K562 (cell line): Measurements from ENCODE around the gene TMPO. TPM values are rescaled to one million over a fixed set of nuclear protein-coding genes. Genes with fewer than 3 reads are reported as not detected.

Source experiments
- ATF7 ChIP-seq: fragments of 450-650 bp; IDR thresholded peaks from 2 replicates; pipeline ENCODE4 v1.7.1; 2014; ENCODE audit warnings: mild to moderate bottlenecking, moderate library complexity
- CAMTA2 ChIP-seq: fragments of 250-450 bp; sonication (Bioruptor Pico); conservative IDR thresholded peaks from 2 replicates; pipeline ENCODE4 v1.5.1; 2022
- CBX8 ChIP-seq: fragments of 200-600 bp; sonication (generic); IDR thresholded peaks from 2 replicates; pipeline ENCODE4 v1.6.1; 2012; ENCODE audit warnings: borderline replicate concordance, mixed run types, low read depth, mild to moderate bottlenecking, moderate library complexity, mixed read lengths, low read length, control low read depth, inconsistent platforms; ENCODE audit not compliant: poor library complexity, severe bottlenecking; ENCODE audit errors: extremely low read depth
- EP400 ChIP-seq: fragments of 450-650 bp; IDR thresholded peaks from 2 replicates; pipeline ENCODE4 v1.6.1; 2017; ENCODE audit warnings: antibody characterized with exemption, mild to moderate bottlenecking, moderate library complexity
- FOXM1 ChIP-seq, 2 experiments: fragments of 450-650 bp in 1 of 2; sonication (generic) in 1 of 2; formaldehyde crosslinking in 1 of 2; IDR thresholded peaks; 2 replicates each; pipeline versions ENCODE4 v1.6.1 to v1.9.0; 2017 to 2022; ENCODE audit warnings: low read depth in 2 of 2, mild to moderate bottlenecking in 2 of 2, missing genetic modification reagents in 1 of 2, moderate library complexity in 1 of 2
- HDAC6 ChIP-seq: IDR thresholded peaks from 2 replicates; pipeline ENCODE4 v1.6.1; 2012; ENCODE audit warnings: low read depth, mild to moderate bottlenecking, control low read depth, inconsistent platforms, low read length, moderate library complexity
- KDM5B ChIP-seq: fragments of 200-600 bp; sonication (generic); IDR thresholded peaks from 2 replicates; pipeline ENCODE4 v1.6.1; 2012; ENCODE audit warnings: low read depth, mild to moderate bottlenecking, moderate library complexity, low read length, control low read depth, inconsistent platforms; ENCODE audit not compliant: insufficient replicate concordance
- MCM3 ChIP-seq: fragments of 450-650 bp; IDR thresholded peaks from 2 replicates; pipeline ENCODE4 v1.6.1; 2016
- NBN ChIP-seq: fragments of 450-650 bp; IDR thresholded peaks from 2 replicates; pipeline ENCODE4 v1.6.1; 2016; ENCODE audit warnings: low read depth, mild to moderate bottlenecking
- NKRF ChIP-seq: fragments of 450-650 bp; IDR thresholded peaks from 2 replicates; pipeline ENCODE4 v1.6.1; 2016; ENCODE audit warnings: borderline replicate concordance
- NRF1 ChIP-seq, 2 experiments: fragments of 450-650 bp; IDR thresholded peaks in 1 of 2; conservative IDR thresholded peaks in 1 of 2; 2 replicates each; pipeline ENCODE4 v1.6.1; 2014; ENCODE audit warnings: mild to moderate bottlenecking in 2 of 2
- RBM22 ChIP-seq: fragments of 200-400 bp; formaldehyde crosslinking; IDR thresholded peaks from 2 replicates; pipeline ENCODE4 v1.6.1; 2018; ENCODE audit warnings: low read length, low read depth; ENCODE audit not compliant: poor library complexity, severe bottlenecking
- TCF7L2 ChIP-seq: fragments of 150-350 bp; IDR thresholded peaks from 2 replicates; pipeline ENCODE4 v1.6.1; 2016; ENCODE audit warnings: low read depth, mild to moderate bottlenecking, low read length, moderate library complexity
- ZNF232 ChIP-seq: sonication (generic); formaldehyde crosslinking; IDR thresholded peaks from 2 replicates; pipeline ENCODE4 v1.8.0; 2022; ENCODE audit warnings: mild to moderate bottlenecking, missing genetic modification reagents
- ZNF551 ChIP-seq: fragments of 250-450 bp; sonication (Bioruptor Pico); IDR thresholded peaks from 2 replicates; pipeline ENCODE4 v1.5.0; 2021; ENCODE audit warnings: mild to moderate bottlenecking, moderate library complexity
- ZNF584 ChIP-seq: fragments of 200-800 bp; sonication (Bioruptor generic); IDR thresholded peaks from 2 replicates; pipeline ENCODE4 v1.6.1; 2016; ENCODE audit warnings: low read depth, mild to moderate bottlenecking, missing genetic modification characterization, missing compliant biosample characterization
- ZNF79 ChIP-seq: fragments of 250-450 bp; sonication (Bioruptor Pico); IDR thresholded peaks from 2 replicates; pipeline ENCODE4 v1.4.0; 2020; ENCODE audit warnings: low read depth, mild to moderate bottlenecking, moderate library complexity
- polyA plus RNA-seq, 8 experiments: library from polyadenylated mRNA; depleted of rRNA in 4 of 8; stranded (reverse) in 5 of 8; unstranded in 3 of 8; fragments of >200 nt; fragmentation: Nextera tagmentation in 2 of 8; fragmentation: Illumina TruSeq in 1 of 8; extraction: Ambion mirVana in 2 of 8; extraction: Trizol in 1 of 8; gene quantifications; 2 replicates each; pipeline versions ENCODE4 v1.2.1 to v1.2.3, GENCODE V29; 2011 to 2014; ENCODE audit warnings: inconsistent platforms in 1 of 8, missing spikeins in 1 of 8
- total RNA-seq, 7 experiments: library from RNA; depleted of rRNA in 6 of 7; stranded (reverse); fragments of >200 nt in 6 of 7; fragmentation: Illumina TruSeq in 2 of 7; extraction: Trizol in 2 of 7; gene quantifications; 2 replicates each; pipeline versions ENCODE4 v1.2.1 to v1.2.3, GENCODE V29; 2011 to 2021; ENCODE audit warnings: low replicate concordance in 1 of 7
- TF ChIP-seq, protein P1 (sequence below): IDR thresholded peaks from 2 replicates; pipeline ENCODE4 v1.6.1; 2016; ENCODE audit warnings: missing genetic modification characterization, missing compliant biosample characterization
- TF ChIP-seq, protein P2 (sequence below): fragments of 450-650 bp; formaldehyde crosslinking; IDR thresholded peaks from 2 replicates; pipeline ENCODE4 v1.4.0; 2022; ENCODE audit warnings: missing genetic modification characterization
- TF ChIP-seq, protein P3 (sequence below), 2 experiments: fragments of 200-800 bp in 1 of 2; sonication (Bioruptor generic) in 1 of 2; sonication (generic) in 1 of 2; formaldehyde crosslinking in 1 of 2; IDR thresholded peaks in 1 of 2; conservative IDR thresholded peaks in 1 of 2; 2 replicates each; pipeline versions ENCODE4 v1.5.0 to v1.6.1; 2016 to 2020; ENCODE audit warnings: missing compliant biosample characterization in 1 of 2, missing genetic modification characterization in 1 of 2, missing genetic modification reagents in 1 of 2

TMPO gene
- total and polyA plus RNA-seq, 9 of the 15 experiments (the other 6 are each of a cell fraction or from before 2014, with no cell fraction given), result 62.1 to 263 (median 182) TPM

GRCh38 chr12:98593351-98594049, 78.1 kb downstream of the TMPO start, which contains the start of gene SLC25A3 (continued):
- TF ChIP-seq, protein P1, sequence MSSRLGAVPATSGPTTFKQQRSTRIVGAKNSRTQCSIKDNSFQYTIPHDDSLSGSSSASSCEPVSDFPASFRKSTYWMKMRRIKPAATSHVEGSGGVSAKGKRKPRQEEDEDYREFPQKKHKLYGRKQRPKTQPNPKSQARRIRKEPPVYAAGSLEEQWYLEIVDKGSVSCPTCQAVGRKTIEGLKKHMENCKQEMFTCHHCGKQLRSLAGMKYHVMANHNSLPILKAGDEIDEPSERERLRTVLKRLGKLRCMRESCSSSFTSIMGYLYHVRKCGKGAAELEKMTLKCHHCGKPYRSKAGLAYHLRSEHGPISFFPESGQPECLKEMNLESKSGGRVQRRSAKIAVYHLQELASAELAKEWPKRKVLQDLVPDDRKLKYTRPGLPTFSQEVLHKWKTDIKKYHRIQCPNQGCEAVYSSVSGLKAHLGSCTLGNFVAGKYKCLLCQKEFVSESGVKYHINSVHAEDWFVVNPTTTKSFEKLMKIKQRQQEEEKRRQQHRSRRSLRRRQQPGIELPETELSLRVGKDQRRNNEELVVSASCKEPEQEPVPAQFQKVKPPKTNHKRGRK (tag), result no peak
- TF ChIP-seq NBN (peak; percentile 86), ATF7 (peak; percentile 78), CAMTA2 (CRISPR knock-in tag) (no peak), FOXM1 (IDR thresholded peaks at IDR 0.05; ENCODE audit: low read depth) (no peak), FOXM1 (CRISPR knock-in tag; IDR thresholded peaks at IDR 0.05; ENCODE audit: low read depth) (no peak), HDAC6 (no peak), ZNF232 (CRISPR knock-in tag) (no peak), TCF7L2 (no peak), NRF1 (conservative IDR thresholded peaks at IDR 0.05 in 1 of 2, IDR thresholded peaks at IDR 0.05 in 1 of 2) (peak; percentile 95), EP400 (peak; percentile 95), NKRF (peak; percentile 60; the same call in 1 of the 2 replicates), ZNF551 (CRISPR knock-in tag) (no peak), RBM22 (peak; percentile 80), ZNF79 (CRISPR knock-in tag) (no peak), CBX8 (no peak), ZNF584 (CRISPR knock-in tag) (no peak), MCM3 (no peak), KDM5B (peak; percentile 98)
- TF ChIP-seq, protein P2, sequence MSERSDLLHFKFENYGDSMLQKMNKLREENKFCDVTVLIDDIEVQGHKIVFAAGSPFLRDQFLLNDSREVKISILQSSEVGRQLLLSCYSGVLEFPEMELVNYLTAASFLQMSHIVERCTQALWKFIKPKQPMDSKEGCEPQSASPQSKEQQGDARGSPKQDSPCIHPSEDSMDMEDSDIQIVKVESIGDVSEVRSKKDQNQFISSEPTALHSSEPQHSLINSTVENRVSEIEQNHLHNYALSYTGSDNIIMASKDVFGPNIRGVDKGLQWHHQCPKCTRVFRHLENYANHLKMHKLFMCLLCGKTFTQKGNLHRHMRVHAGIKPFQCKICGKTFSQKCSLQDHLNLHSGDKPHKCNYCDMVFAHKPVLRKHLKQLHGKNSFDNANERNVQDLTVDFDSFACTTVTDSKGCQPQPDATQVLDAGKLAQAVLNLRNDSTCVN (CRISPR knock-in tag), result no peak
- TF ChIP-seq, protein P3, sequence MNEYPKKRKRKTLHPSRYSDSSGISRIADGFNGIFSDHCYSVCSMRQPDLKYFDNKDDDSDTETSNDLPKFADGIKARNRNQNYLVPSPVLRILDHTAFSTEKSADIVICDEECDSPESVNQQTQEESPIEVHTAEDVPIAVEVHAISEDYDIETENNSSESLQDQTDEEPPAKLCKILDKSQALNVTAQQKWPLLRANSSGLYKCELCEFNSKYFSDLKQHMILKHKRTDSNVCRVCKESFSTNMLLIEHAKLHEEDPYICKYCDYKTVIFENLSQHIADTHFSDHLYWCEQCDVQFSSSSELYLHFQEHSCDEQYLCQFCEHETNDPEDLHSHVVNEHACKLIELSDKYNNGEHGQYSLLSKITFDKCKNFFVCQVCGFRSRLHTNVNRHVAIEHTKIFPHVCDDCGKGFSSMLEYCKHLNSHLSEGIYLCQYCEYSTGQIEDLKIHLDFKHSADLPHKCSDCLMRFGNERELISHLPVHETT (CRISPR knock-in tag; conservative IDR thresholded peaks at IDR 0.05 in 1 of 2, IDR thresholded peaks at IDR 0.05 in 1 of 2), result no peak
